Neural cell (in vitro differentiated cells): ENCODE results near the gene ALDH7A1. TPM values are rescaled to one million over a fixed set of nuclear protein-coding genes. Genes with fewer than 3 reads are reported as not detected.

Experiments
- H2AFZ ChIP-seq: fragments of 200-600, 300-800 bp; sonication (generic), shearing (Covaris generic); 2 replicates; pipeline ENCODE4 v1.6.0; 2014; ENCODE audit warnings: low read depth, mild to moderate bottlenecking, antibody characterized with exemption, low read length, moderate library complexity
- H3F3A ChIP-seq: fragments of 200-600 bp; shearing (Covaris generic); 2 replicates; pipeline ENCODE4 v1.6.1; 2016; ENCODE audit warnings: mild to moderate bottlenecking, moderate library complexity, mixed read lengths, antibody characterized with exemption, low read length; ENCODE audit not compliant: insufficient read depth, poor library complexity, severe bottlenecking
- H3K27ac ChIP-seq: fragments of 200-600, 300-800 bp; sonication (generic), shearing (Covaris generic); 2 replicates; pipeline ENCODE4 v1.5.1; 2014; ENCODE audit warnings: mild to moderate bottlenecking, low read length, moderate library complexity
- H3K27me3 ChIP-seq: fragments of 300-800, 200-600 bp; sonication (generic), shearing (Covaris generic); 2 replicates; pipeline ENCODE4 v1.6.0; 2014; ENCODE audit warnings: mild to moderate bottlenecking, low read depth, low read length, moderate library complexity; ENCODE audit not compliant: insufficient read depth
- H3K36me3 ChIP-seq: fragments of 300-800, 200-600 bp; sonication (generic), shearing (Covaris generic); 2 replicates; pipeline ENCODE4 v1.5.1; 2014; ENCODE audit warnings: mild to moderate bottlenecking, antibody characterized with exemption, low read length, moderate library complexity; ENCODE audit not compliant: insufficient read depth
- H3K4me2 ChIP-seq: fragments of 300-800, 200-600 bp; sonication (generic), shearing (Covaris generic); 2 replicates; pipeline ENCODE4 v1.6.0; 2014; ENCODE audit warnings: mild to moderate bottlenecking, low read length
- H3K4me3 ChIP-seq: fragments of 300-800, 200-600 bp; sonication (generic), shearing (Covaris generic); 2 replicates; pipeline ENCODE4 v1.5.1; 2014; ENCODE audit warnings: mild to moderate bottlenecking, low read length, moderate library complexity
- H3K79me2 ChIP-seq: fragments of 200-600 bp; shearing (Covaris generic); replicated peaks from 2 replicates; pipeline ENCODE4 v1.6.0; 2014; ENCODE audit warnings: mild to moderate bottlenecking, low read length, moderate library complexity; ENCODE audit not compliant: insufficient read depth
- H3K9ac ChIP-seq: fragments of 300-800, 200-600 bp; sonication (generic), shearing (Covaris generic); 2 replicates; pipeline ENCODE4 v1.6.1; 2016; ENCODE audit warnings: mild to moderate bottlenecking, low read length, mixed read lengths
- H3K9me2 ChIP-seq: fragments of 200-600 bp; shearing (Covaris generic); 2 replicates; pipeline ENCODE4 v1.6.1; 2016; ENCODE audit warnings: mild to moderate bottlenecking, low read length, mixed read lengths; ENCODE audit not compliant: insufficient read depth
- H3K9me3 ChIP-seq: fragments of 200-600, 300-800 bp; sonication (generic), shearing (Covaris generic); 2 replicates; pipeline ENCODE4 v1.6.1; 2016; ENCODE audit warnings: mild to moderate bottlenecking, mixed run types, low read length, moderate library complexity, mixed read lengths
- H4K20me1 ChIP-seq: fragments of 200-600 bp; shearing (Covaris generic); 2 replicates; pipeline ENCODE4 v1.6.1; 2016; ENCODE audit warnings: mild to moderate bottlenecking, mixed run types; ENCODE audit not compliant: insufficient read depth
- EP300 ChIP-seq: fragments of 450-650 bp; conservative IDR thresholded peaks from 2 replicates; pipeline ENCODE4 v1.6.1; 2014; ENCODE audit warnings: antibody characterized with exemption, mild to moderate bottlenecking, moderate library complexity; ENCODE audit not compliant: poor library complexity, severe bottlenecking
- EZH2 ChIP-seq: fragments of 200-600, 300-800 bp; shearing (Covaris generic), sonication (generic); IDR thresholded peaks from 2 replicates; pipeline ENCODE4 v1.6.1; 2014; ENCODE audit warnings: antibody characterized with exemption, low read length, borderline replicate concordance, mild to moderate bottlenecking; ENCODE audit not compliant: insufficient read depth, poor library complexity, severe bottlenecking
- MXI1 ChIP-seq: fragments of 450-650 bp; conservative IDR thresholded peaks from 2 replicates; pipeline ENCODE4 v1.6.1; 2014; ENCODE audit warnings: antibody characterized with exemption, mild to moderate bottlenecking; ENCODE audit not compliant: poor library complexity, severe bottlenecking
- POLR2AphosphoS5 ChIP-seq: IDR thresholded peaks from 2 replicates; pipeline ENCODE4 v1.6.1; 2012
- RAD21 ChIP-seq: fragments of 450-650 bp; conservative IDR thresholded peaks from 2 replicates; pipeline ENCODE4 v1.6.1; 2014; ENCODE audit warnings: antibody characterized with exemption, mild to moderate bottlenecking, moderate library complexity
- SMC3 ChIP-seq: fragments of 450-650 bp; conservative IDR thresholded peaks from 2 replicates; pipeline ENCODE4 v1.6.1; 2014; ENCODE audit warnings: antibody characterized with exemption, mild to moderate bottlenecking, moderate library complexity; ENCODE audit not compliant: poor library complexity
- TAF1 ChIP-seq: IDR thresholded peaks from 2 replicates; pipeline ENCODE4 v1.6.1; 2012; ENCODE audit warnings: low read depth
- polyA plus RNA-seq: library from polyadenylated mRNA; depleted of rRNA; stranded (reverse); fragments of >200 nt; gene quantifications from 2 replicates; pipeline ENCODE4 v1.2.3, GENCODE V29; 2014
- TF ChIP-seq, protein P1 (sequence below): fragments of 450-650 bp; IDR thresholded peaks from 2 replicates; pipeline ENCODE4 v1.5.1; 2014; ENCODE audit warnings: antibody characterized with exemption, mild to moderate bottlenecking, moderate library complexity; ENCODE audit not compliant: poor library complexity, severe bottlenecking
- TF ChIP-seq, protein P2 (sequence below): IDR thresholded peaks from 2 replicates; pipeline ENCODE4 v1.6.1; 2012; ENCODE audit warnings: borderline replicate concordance

ALDH7A1 gene
- polyA plus RNA-seq, 1 donor from 2014 or later: 23.4 TPM

DNA sequence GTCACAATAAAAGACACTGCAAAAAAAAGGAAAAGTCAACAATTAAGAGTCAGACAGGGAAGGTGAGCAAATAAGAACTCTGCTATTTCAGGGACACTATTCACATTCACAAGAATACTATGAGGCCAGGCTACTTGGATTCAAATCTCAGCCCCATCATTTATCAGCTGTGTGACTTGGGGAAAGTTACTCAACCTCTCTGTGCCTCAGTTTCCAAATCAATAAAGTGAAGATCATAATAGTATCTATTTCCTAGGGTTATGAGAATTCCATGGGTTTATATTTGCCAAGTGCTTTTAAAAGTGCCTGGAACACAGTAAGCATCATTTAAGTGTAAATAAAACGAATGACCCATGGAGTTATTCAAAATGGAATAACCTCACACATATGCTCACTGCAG is 56.4 kb downstream of the ALDH7A1 start:
- Histone ChIP-seq H3K9me3 (no peaks in the 10 kb centered on the region), H3K27ac (no peak overlapping the region), H2AFZ (no peak overlapping the region)

DNA sequence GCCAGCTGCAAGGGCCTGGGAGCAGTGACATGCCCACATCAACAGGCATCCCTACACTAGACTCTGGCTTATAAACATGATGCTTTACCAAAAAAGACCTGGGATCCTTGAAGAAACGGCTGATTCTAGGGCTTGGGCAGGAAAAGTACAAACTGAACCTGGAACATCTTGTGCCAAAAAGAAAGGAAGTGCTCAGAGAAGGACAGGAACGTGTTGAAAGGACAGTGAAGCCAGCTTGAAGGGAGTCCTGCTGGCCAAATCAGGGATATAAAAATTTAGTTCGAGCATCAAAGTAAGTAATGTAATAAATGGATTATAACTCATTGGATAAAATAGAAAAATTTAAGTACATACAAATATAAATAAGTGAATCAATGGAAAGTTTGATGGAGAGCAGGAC is 58.1 kb downstream of the ALDH7A1 start:
- Histone ChIP-seq H3K9me3 (no peaks in the 10 kb centered on the region), H4K20me1 (no peaks in the 10 kb centered on the region), H3K9me2 (no peaks in the 10 kb centered on the region), H3K4me2 (no peak overlapping the region), H3K9ac (no peak overlapping the region), H3F3A (no peaks in the 10 kb centered on the region), H3K27me3 (no peaks in the 10 kb centered on the region), H3K79me2 (no peaks in the 10 kb centered on the region), H2AFZ (no peak overlapping the region), H3K4me3 (no peak overlapping the region), H3K27ac (no peak overlapping the region), H3K36me3 (no peaks in the 10 kb centered on the region)
- no peak for TF ChIP-seq EZH2
- no peak for TF ChIP-seq RAD21
- TF ChIP-seq EP300: no peak
- TF ChIP-seq, protein P1, sequence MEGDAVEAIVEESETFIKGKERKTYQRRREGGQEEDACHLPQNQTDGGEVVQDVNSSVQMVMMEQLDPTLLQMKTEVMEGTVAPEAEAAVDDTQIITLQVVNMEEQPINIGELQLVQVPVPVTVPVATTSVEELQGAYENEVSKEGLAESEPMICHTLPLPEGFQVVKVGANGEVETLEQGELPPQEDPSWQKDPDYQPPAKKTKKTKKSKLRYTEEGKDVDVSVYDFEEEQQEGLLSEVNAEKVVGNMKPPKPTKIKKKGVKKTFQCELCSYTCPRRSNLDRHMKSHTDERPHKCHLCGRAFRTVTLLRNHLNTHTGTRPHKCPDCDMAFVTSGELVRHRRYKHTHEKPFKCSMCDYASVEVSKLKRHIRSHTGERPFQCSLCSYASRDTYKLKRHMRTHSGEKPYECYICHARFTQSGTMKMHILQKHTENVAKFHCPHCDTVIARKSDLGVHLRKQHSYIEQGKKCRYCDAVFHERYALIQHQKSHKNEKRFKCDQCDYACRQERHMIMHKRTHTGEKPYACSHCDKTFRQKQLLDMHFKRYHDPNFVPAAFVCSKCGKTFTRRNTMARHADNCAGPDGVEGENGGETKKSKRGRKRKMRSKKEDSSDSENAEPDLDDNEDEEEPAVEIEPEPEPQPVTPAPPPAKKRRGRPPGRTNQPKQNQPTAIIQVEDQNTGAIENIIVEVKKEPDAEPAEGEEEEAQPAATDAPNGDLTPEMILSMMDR: no peak

More for the DNA sequence above, 56.4 kb downstream of the ALDH7A1 start:
- Histone ChIP-seq H3K4me2 (no peak overlapping the region), H3K4me3 (no peak overlapping the region), H3K36me3 (no peaks in the 10 kb centered on the region), H3F3A (no peaks in the 10 kb centered on the region), H3K9ac (no peak overlapping the region), H3K27me3 (no peaks in the 10 kb centered on the region), H3K9me2 (no peaks in the 10 kb centered on the region), H4K20me1 (no peaks in the 10 kb centered on the region), H3K79me2 (no peaks in the 10 kb centered on the region)
- TF ChIP-seq RAD21 (no peak), POLR2AphosphoS5 (no peak), EP300 (no peak), SMC3 (no peak), MXI1 (no peak), TAF1 (no peak), EZH2 (no peak)
- TF ChIP-seq, protein P1: no peak
- TF ChIP-seq, protein P2, sequence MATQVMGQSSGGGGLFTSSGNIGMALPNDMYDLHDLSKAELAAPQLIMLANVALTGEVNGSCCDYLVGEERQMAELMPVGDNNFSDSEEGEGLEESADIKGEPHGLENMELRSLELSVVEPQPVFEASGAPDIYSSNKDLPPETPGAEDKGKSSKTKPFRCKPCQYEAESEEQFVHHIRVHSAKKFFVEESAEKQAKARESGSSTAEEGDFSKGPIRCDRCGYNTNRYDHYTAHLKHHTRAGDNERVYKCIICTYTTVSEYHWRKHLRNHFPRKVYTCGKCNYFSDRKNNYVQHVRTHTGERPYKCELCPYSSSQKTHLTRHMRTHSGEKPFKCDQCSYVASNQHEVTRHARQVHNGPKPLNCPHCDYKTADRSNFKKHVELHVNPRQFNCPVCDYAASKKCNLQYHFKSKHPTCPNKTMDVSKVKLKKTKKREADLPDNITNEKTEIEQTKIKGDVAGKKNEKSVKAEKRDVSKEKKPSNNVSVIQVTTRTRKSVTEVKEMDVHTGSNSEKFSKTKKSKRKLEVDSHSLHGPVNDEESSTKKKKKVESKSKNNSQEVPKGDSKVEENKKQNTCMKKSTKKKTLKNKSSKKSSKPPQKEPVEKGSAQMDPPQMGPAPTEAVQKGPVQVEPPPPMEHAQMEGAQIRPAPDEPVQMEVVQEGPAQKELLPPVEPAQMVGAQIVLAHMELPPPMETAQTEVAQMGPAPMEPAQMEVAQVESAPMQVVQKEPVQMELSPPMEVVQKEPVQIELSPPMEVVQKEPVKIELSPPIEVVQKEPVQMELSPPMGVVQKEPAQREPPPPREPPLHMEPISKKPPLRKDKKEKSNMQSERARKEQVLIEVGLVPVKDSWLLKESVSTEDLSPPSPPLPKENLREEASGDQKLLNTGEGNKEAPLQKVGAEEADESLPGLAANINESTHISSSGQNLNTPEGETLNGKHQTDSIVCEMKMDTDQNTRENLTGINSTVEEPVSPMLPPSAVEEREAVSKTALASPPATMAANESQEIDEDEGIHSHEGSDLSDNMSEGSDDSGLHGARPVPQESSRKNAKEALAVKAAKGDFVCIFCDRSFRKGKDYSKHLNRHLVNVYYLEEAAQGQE: no peak
